Astrocyte (in vitro differentiated cells and primary cell): ENCODE data around the gene KNTC1.

ENCODE experiments used
- CTCF ChIP-seq: IDR thresholded peaks from 2 replicates; pipeline ENCODE4 v1.5.1; 2011; ENCODE audit warnings: low read depth, mild to moderate bottlenecking, inconsistent platforms, low read length, moderate library complexity; ENCODE audit not compliant: insufficient read depth
- EZH2 ChIP-seq: IDR thresholded peaks from 2 replicates; pipeline ENCODE4 v1.6.1; 2012; ENCODE audit warnings: mild to moderate bottlenecking, low read length, inconsistent platforms; ENCODE audit not compliant: insufficient read depth

DNA sequence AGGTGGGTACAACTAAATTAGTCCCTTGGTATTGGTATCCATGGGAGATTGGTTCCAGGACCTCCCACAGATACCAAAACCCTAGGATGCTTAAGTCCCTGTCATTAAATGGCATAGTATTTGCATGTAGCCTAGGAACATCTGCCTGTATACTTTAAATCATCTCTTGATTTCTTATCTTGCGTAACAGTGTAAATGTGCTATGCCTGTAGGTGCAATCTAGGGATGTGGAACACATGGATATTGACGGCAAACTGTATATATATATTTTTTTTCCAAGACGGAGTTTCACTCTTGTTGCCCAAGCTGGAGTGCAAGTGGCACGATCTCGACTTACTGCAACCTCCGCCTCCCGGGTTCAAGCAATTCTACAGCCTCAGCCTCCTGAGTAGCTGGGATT, 1.5 kb downstream of the KNTC1 start:
- TF ChIP-seq CTCF = no peak
- TF ChIP-seq EZH2 = no peak
